Motor neuron (in vitro differentiated cells): ENCODE data around the gene RPH3AL. TPM values are rescaled to one million over a fixed set of nuclear protein-coding genes. Genes with fewer than 3 reads are reported as not detected.
"Not testable (repeated sequence)": the region's sequence is repeated elsewhere in the genome, so short reads cannot be mapped to it uniquely, and the experiment has no call there.

ENCODE experiments used
- ATAC-seq, 8 experiments: fragments of 200-7000 bp; cut with Tn5 transposase; replicated peaks in 6 of 8; 2 replicates each; pipeline ENCODE4 v1.8.0; 2021; ENCODE audit warnings: mild to moderate bottlenecking in 8 of 8, moderate library complexity in 8 of 8
- H3K27ac ChIP-seq, 2 donors: fragments of 250-450 bp; sonication (Bioruptor Pico); 2 replicates each; pipeline ENCODE4 v1.9.0; 2021; ENCODE audit warnings: antibody characterized with exemption in 2 of 2, mild to moderate bottlenecking in 2 of 2, moderate library complexity in 1 of 2
- H3K4me1 ChIP-seq, 2 donors: fragments of 250-450 bp; sonication (Bioruptor Pico); replicated peaks in 1 of 2; 2 replicates each; pipeline ENCODE4 v1.6.1; 2021; ENCODE audit warnings: antibody characterized with exemption in 2 of 2, mild to moderate bottlenecking in 2 of 2, moderate library complexity in 1 of 2
- H3K4me3 ChIP-seq, 5 donors: fragments of 250-450 bp; sonication (Bioruptor Pico); 2 replicates each; pipeline ENCODE4 v1.9.0; 2021; ENCODE audit warnings: antibody characterized with exemption in 5 of 5, mild to moderate bottlenecking in 5 of 5, moderate library complexity in 4 of 5
- WGBS, 10 experiments: fragments of 450-650 bp; shearing (Covaris generic); methylation state at CpG; one replicate each; pipeline ENCODE4 v1.0.0; 2022; 5-methylcytosine and 5-hydroxymethylcytosine counted together
- in situ Hi-C, 9 experiments: fragments of 400-800 bp; cut with MboI; loops; one replicate each; pipeline ENCODE4 v1.15.0; 2021; ENCODE audit warnings: low sequenced_read_pairs in 9 of 9, low pct_unique_long_range_greater_than_20kb in 2 of 9; ENCODE audit not compliant: unreplicated experiment in 9 of 9
- total RNA-seq, 8 experiments: library from RNA; unstranded; fragments of 300-600 nt; gene quantifications; 2 replicates each; pipeline versions ENCODE4 v1.2.3 to v1.2.4, GENCODE V29; 2022

Gene RPH3AL
- total RNA-seq, 8 experiments from 2014 or later, result 1.4 to 7.6 (median 3.0) TPM

DNA sequence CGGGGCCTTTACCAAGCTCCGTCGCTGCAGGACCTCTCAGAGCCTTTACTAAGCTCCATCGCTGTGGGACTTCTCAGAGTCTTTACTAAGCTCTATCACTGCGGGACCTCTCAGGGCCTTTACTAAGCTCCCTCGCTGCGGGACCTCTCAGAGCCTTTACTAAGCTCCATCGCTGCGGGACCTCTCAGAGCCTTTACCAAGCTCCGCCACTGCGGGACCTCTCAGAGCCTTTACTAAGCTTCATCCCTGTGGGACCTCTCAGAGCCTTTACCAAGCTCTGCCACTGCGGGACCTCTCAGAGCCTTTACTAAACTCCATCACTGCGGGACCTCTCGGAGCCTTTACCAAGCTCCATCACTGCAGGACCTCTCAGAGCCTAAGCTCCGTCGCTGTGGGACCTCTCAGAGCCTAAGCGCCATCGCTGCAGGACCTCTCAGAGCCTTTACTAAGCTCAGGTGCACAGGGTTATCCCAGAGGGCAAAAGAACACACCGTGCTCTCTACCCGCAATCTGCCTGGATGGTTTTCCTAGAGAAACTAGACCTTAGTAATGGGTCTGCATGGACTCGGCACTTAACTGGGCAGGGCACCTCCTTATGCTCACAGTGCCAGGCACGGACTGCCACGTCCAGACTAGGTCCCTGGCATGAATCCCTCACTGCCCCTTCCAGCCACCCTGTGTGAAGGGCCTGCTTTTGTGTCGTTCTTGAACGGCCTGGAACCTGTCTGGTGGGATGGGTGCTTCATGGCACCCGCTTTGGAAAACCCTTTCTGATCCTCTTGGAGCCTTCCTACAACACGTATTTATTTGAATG lies 101.9 kb downstream of the RPH3AL start:
- WGBS, 10 experiments, result 70 to 93% (median 75%) methylated on average over 3 to 12 of the region's 27 CpGs; no CpG with 5 or more reads in 5 of the 10 experiments
- ATAC-seq, result no peak
- no peak overlapping the region for H3K27ac ChIP-seq
- no peak overlapping the region for H3K4me3 ChIP-seq
- in situ Hi-C loops, result no loop called here
- no peaks in the 10 kb centered on the region for H3K4me1 ChIP-seq

- WGBS, 10 experiments, result 60 to 100% (median 83%) methylated on average over 1 to 12 of the region's 24 CpGs; no CpG with 5 or more reads in 3 of the 10 experiments
- no peak for ATAC-seq
- Histone ChIP-seq H3K27ac (no peak overlapping the region), H3K4me3 (no peak overlapping the region), H3K4me1 (no peaks in the 10 kb centered on the region)
- in situ Hi-C loops, result no loop called here
These were observed 103.2 kb downstream of the RPH3AL start for GRCh38 chr17:249236-249993.

- in situ Hi-C loops, result no loop called here
- ATAC-seq, result no peak
- no peak overlapping the region for H3K4me3 ChIP-seq
- no peaks in the 10 kb centered on the region for H3K4me1 ChIP-seq
- no peak overlapping the region for H3K27ac ChIP-seq
- WGBS, 10 experiments, result 20 to 100% (median 80%) methylated on average over 1 to 6 of the region's 9 CpGs; no CpG with 5 or more reads in 2 of the 10 experiments
These were observed 104.0 kb downstream of the RPH3AL start for GRCh38 chr17:248337-249235.

- WGBS, 10 experiments, result 37 to 100% (median 69%) methylated on average over 2 to 8 of the region's 8 CpGs; no CpG with 5 or more reads in 7 of the 10 experiments
- no peak overlapping the region for H3K4me3 ChIP-seq
- ATAC-seq, result no peak
- in situ Hi-C loops, result no loop called here
- no peak overlapping the region for H3K27ac ChIP-seq
- H3K4me1 ChIP-seq, result no peaks in the 10 kb centered on the region
These were observed 104.8 kb downstream of the RPH3AL start for GRCh38 chr17:247767-248166.

DNA sequence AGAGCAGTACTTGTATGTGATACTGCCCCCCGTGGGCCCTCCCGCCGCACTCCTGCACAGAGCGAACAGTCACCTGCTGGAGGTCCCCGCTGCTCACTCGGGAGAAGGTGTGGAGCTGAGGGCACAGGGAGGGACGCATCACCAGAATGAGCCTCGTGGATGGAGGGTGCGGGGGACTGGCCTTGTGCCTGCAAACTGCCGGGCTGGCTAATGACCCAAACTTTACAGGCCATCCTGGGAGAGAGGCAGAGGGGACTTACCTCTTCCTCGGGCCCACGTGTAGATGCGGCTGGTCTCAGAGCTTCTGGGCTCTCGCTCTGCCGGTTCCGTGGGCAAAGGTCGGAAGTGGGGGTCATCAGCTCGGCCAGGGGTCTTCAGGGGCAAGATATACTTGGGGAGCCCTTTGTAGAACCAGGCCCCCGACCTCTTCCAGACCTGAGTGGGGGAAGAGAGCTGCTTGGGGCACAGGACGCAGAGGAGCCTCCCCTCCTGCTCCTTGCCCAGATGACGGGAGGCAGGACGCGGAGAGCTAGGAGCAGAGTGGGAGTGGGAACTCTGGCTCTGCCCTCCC lies 105.7 kb downstream of the RPH3AL start:
- Histone ChIP-seq H3K4me1 (no peaks in the 10 kb centered on the region), H3K4me3 (no peak overlapping the region), H3K27ac (no peak overlapping the region)
- ATAC-seq, result no peak
- in situ Hi-C loops, result no loop called here
- 40 to 60% methylated on average over 1 of the region's 23 CpGs; no CpG with 5 or more reads in 8 of the 10 experiments for whole genome bisulfite sequencing, 10 experiments

- Histone ChIP-seq H3K27ac (no peak overlapping the region), H3K4me3 (no peak overlapping the region), H3K4me1 (no peaks in the 10 kb centered on the region)
- WGBS, 10 experiments, result 60 to 90% (median 80%) methylated on average over 1 to 6 of the region's 14 CpGs; no CpG with 5 or more reads in 5 of the 10 experiments
- no peak for ATAC-seq
- in situ Hi-C loops, result no loop called here
These were observed 106.4 kb downstream of the RPH3AL start for GRCh38 chr17:246226-246625.

- WGBS, 10 experiments, result 43 to 100% (median 85%) methylated on average over 1 to 8 of the region's 13 CpGs; no CpG with 5 or more reads in 5 of the 10 experiments
- no peak overlapping the region for H3K4me3 ChIP-seq
- ATAC-seq, result no peak
- H3K27ac ChIP-seq, result no peak overlapping the region
- in situ Hi-C loops, result no loop called here
- H3K4me1 ChIP-seq, result peaks cover under 1 to 2% of the 10 kb centered on the region in 2 donors
These were observed 107.0 kb downstream of the RPH3AL start for GRCh38 chr17:245611-246010.

GRCh38 chr17:245020-245419 lies 107.6 kb downstream of the RPH3AL start:
- Histone ChIP-seq H3K4me1 (peaks cover 4 to 5% of the 10 kb centered on the region in 2 donors), H3K27ac (no peak overlapping the region), H3K4me3 (no peak overlapping the region)
- WGBS, 10 experiments, result 73 to 94% (median 87%) methylated on average over 1 to 5 of the region's 7 CpGs; no CpG with 5 or more reads in 6 of the 10 experiments
- in situ Hi-C loops, result no loop called here
- no peak for ATAC-seq

GRCh38 chr17:243924-244323 lies 108.7 kb downstream of the RPH3AL start:
- H3K4me1 ChIP-seq, ATAC-seq, H3K27ac ChIP-seq, H3K4me3 ChIP-seq, in situ Hi-C loops: not testable (repeated sequence)

GRCh38 chr17:238964-239259 lies 113.7 kb downstream of the RPH3AL start:
- no peak overlapping the region for H3K4me3 ChIP-seq
- no peak overlapping the region for H3K27ac ChIP-seq
- WGBS, 10 experiments, result 63 to 80% methylated on average over 1 to 2 of the region's 4 CpGs; no CpG with 5 or more reads in 8 of the 10 experiments
- ATAC-seq, result no peak
- peaks cover 21 to 24% of the 10 kb centered on the region in 2 donors for H3K4me1 ChIP-seq
- in situ Hi-C loops, result no loop called here

DNA sequence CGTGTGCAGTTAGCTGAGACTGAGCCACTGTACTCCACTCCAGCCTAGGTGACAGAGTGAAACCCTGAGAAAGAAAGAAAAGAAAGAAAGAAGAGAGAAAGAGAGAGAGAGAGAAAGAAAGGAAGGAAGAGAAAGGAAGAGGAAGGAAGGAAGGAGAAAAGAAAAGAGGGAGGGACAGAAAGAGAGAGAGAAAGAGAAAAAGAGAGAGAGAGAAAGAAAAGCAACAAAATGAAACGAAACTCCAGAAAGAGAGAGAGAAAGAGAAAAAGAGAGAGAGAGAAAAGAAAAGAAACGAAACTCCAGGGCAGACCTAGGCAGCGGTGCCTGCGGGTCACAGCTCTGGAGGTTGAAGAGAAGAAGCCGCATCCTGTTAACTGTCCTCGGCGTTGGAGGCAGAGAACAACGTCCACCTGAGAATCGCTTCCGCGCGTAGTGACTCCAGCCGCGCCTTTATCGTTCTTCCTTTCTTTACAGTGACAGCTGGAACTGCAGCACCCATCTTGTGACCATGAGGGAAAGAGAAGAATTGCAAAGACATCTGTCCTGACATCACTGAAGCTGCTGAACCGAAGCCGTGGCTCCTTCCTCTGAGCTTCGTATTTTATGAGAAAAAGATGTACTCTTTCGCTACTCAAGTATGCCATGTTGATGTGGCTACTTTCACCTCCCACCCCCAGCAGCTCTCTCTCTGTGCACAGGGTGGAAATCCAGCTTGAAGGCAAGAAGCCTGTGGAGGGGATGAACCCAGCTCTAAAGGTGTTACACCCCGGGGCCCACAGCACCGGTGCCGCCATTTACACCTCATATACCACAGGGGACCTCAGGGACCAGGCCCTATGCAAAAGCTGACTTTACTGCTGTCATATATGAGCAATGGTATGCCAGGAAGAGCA lies 114.3 kb downstream of the RPH3AL start:
- WGBS, 10 experiments, result 60 to 94% (median 81%) methylated on average over 1 to 21 of the region's 23 CpGs
- no peak for ATAC-seq
- in situ Hi-C loops, result no loop called here
- H3K27ac ChIP-seq, result no peak overlapping the region
- no peak overlapping the region for H3K4me3 ChIP-seq
- peaks cover 22 to 26% of the 10 kb centered on the region in 2 donors for H3K4me1 ChIP-seq
